ENCODE measurements around the gene ZNF385B. TPM values are rescaled to one million over a fixed set of nuclear protein-coding genes. Genes with fewer than 3 reads are reported as not detected.

ZNF385B gene
- total RNA-seq, 1 donor from 2014 or later, result 35.8 TPM

DNA sequence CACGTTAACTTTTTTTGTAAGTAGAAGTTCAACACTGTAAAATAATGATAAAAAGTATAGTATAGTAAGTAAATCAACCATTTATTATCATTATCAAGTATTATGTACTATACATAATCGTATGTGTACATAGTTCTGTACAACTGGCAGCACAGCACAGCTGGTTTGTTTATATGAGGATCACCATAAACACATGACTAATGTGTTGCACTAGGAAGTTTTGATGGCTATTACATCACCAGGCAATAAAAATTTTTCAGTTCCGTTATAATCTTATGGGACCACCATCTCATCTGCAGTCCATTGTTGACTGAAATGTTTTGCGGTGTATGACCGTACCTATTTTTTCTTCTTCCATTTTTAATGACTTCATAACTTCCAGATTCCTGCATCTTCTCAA, 39.2 kb upstream of the ZNF385B start:
- Mint-ChIP-seq H3K9me3 (peaks cover 15% of the 10 kb centered on the region), H3K27me3 (ENCODE audit: insufficient read depth, low read depth) (peaks cover 5% of the 10 kb centered on the region), H3K4me3 (no peak overlapping the region), H3K4me1 (no peaks in the 10 kb centered on the region), H3K36me3 (peaks cover 2% of the 10 kb centered on the region), H3K27ac (no peak overlapping the region)
- H3K9ac ChIP-seq, result no peak overlapping the region
- no peaks in the 10 kb centered on the region for H4K20me1 ChIP-seq (ENCODE audit: low read depth)
- H2AFZ ChIP-seq (replicated peaks), result no peak overlapping the region
- H3K4me1 ChIP-seq, result peaks cover 7% of the 10 kb centered on the region
- no peaks in the 10 kb centered on the region for H3K79me2 ChIP-seq (ENCODE audit: low read depth)
- TF ChIP-seq CTCF (IDR thresholded peaks at IDR 0.05) (no peak), EZH2phosphoT487 (IDR thresholded peaks at IDR 0.05) (no peak), EZH2 (IDR thresholded peaks at IDR 0.05) (no peak)
- H3K27ac ChIP-seq, result no peak overlapping the region
- no peaks in the 10 kb centered on the region for H3K36me3 ChIP-seq
- H3F3A ChIP-seq (ENCODE audit: low read depth), result no peaks in the 10 kb centered on the region
- DNase-seq (ENCODE audit: low spot score), result no peak
- no peak overlapping the region for H3K4me2 ChIP-seq
- no peak overlapping the region for H3K4me3 ChIP-seq
- no peaks in the 10 kb centered on the region for H3K9me3 ChIP-seq (ENCODE audit: low read depth)
- no peaks in the 10 kb centered on the region for H3K27me3 ChIP-seq

DNA sequence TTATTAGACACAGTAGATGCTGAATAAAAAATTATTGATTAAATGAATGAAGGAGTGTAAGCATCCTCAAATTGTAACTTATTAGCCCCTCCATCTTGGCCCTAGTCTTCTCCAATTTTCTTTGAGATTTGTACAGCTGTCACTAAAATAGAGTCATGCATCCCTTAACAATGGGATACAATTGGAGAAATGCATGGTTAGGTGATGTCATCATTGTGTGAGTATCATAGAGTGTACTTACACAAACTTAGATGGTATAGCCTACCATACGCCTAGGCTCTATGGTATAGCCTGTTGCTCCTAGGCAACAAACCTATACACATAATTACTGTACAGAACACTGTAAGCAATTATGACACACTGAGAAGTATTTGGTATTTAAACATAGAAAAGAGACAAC, 38.3 kb upstream of the ZNF385B start:
- TF ChIP-seq EZH2phosphoT487 (IDR thresholded peaks at IDR 0.05) (no peak), CTCF (IDR thresholded peaks at IDR 0.05) (no peak), EZH2 (IDR thresholded peaks at IDR 0.05) (no peak)
- peaks cover 7% of the 10 kb centered on the region for H3K4me1 ChIP-seq
- no peaks in the 10 kb centered on the region for H3K4me1 Mint-ChIP-seq
- no peaks in the 10 kb centered on the region for H3K79me2 ChIP-seq (ENCODE audit: low read depth)
- peaks cover 15% of the 10 kb centered on the region for H3K9me3 Mint-ChIP-seq
- no peak overlapping the region for H3K9ac ChIP-seq
- H3K36me3 Mint-ChIP-seq, result peaks cover 2% of the 10 kb centered on the region
- H3K27ac ChIP-seq, result no peak overlapping the region
- H3K27me3 Mint-ChIP-seq (ENCODE audit: insufficient read depth, low read depth), result peaks cover 7% of the 10 kb centered on the region
- no peak overlapping the region for H3K27ac Mint-ChIP-seq
- no peaks in the 10 kb centered on the region for H3K36me3 ChIP-seq
- H3K9me3 ChIP-seq (ENCODE audit: low read depth), result no peaks in the 10 kb centered on the region
- no peaks in the 10 kb centered on the region for H3K27me3 ChIP-seq
- no peak for DNase-seq (ENCODE audit: low spot score)
- no peak overlapping the region for H3K4me2 ChIP-seq
- H3K4me3 ChIP-seq, result no peak overlapping the region
- H3K4me3 Mint-ChIP-seq, result no peak overlapping the region
- no peaks in the 10 kb centered on the region for H4K20me1 ChIP-seq (ENCODE audit: low read depth)
- H3F3A ChIP-seq (ENCODE audit: low read depth), result no peaks in the 10 kb centered on the region
- peak overlapping the region; percentile 93 for H2AFZ ChIP-seq (replicated peaks)

GRCh38 chr2:179898873-179899272, 37.5 kb upstream of the ZNF385B start:
- H2AFZ ChIP-seq (replicated peaks), result peak overlapping the region; percentile 93
- H3K36me3 Mint-ChIP-seq, result peaks cover 2% of the 10 kb centered on the region
- no peaks in the 10 kb centered on the region for H3F3A ChIP-seq (ENCODE audit: low read depth)
- H3K27ac ChIP-seq, result no peak overlapping the region
- no peak overlapping the region for H3K4me3 Mint-ChIP-seq
- H3K4me1 Mint-ChIP-seq, result no peaks in the 10 kb centered on the region
- H3K9me3 Mint-ChIP-seq, result peaks cover 12% of the 10 kb centered on the region
- no peak for TF ChIP-seq EZH2 (IDR thresholded peaks at IDR 0.05)
- no peak for TF ChIP-seq EZH2phosphoT487 (IDR thresholded peaks at IDR 0.05)
- TF ChIP-seq CTCF (IDR thresholded peaks at IDR 0.05), result peak; percentile 67
- no peaks in the 10 kb centered on the region for H3K9me3 ChIP-seq (ENCODE audit: low read depth)
- no peaks in the 10 kb centered on the region for H3K79me2 ChIP-seq (ENCODE audit: low read depth)
- no peak overlapping the region for H3K9ac ChIP-seq
- H4K20me1 ChIP-seq (ENCODE audit: low read depth), result no peaks in the 10 kb centered on the region
- H3K4me1 ChIP-seq, result peaks cover 7% of the 10 kb centered on the region
- no peaks in the 10 kb centered on the region for H3K27me3 ChIP-seq
- H3K4me3 ChIP-seq, result no peak overlapping the region
- no peak overlapping the region for H3K27ac Mint-ChIP-seq
- peak; percentile 73 for DNase-seq (ENCODE audit: low spot score)
- H3K27me3 Mint-ChIP-seq (ENCODE audit: insufficient read depth, low read depth), result peaks cover 4% of the 10 kb centered on the region
- no peak overlapping the region for H3K4me2 ChIP-seq
- no peaks in the 10 kb centered on the region for H3K36me3 ChIP-seq

Measured in neural progenitor cell (in vitro differentiated cells).